ENCODE data around the gene EIF5AL1. TPM values are rescaled to one million over a fixed set of nuclear protein-coding genes. Genes with fewer than 3 reads are reported as not detected.

Gene EIF5AL1
- total RNA-seq, 1 experiment from 2014 or later: 0.39 TPM

- H3K14ac ChIP-seq (ENCODE audit: insufficient read depth, low read length): no peak within 1 kb of the TSS
- no peaks in the 10 kb centered on the region for H3K79me2 ChIP-seq (ENCODE audit: insufficient read depth, low read length)
- no peaks in the 10 kb centered on the region for H3K79me1 ChIP-seq (ENCODE audit: insufficient read depth, low read depth, low read length, poor library complexity, severe bottlenecking)
- H3K23ac ChIP-seq (ENCODE audit: insufficient read length, low read depth, low read length): no peak within 1 kb of the TSS
- H3T11ph ChIP-seq (ENCODE audit: low read length): no peak within 1 kb of the TSS
- no peak for DNase-seq
- Mint-ChIP-seq H3K27ac (no peak within 1 kb of the TSS; a peak in 1 of 7 replicates), H3K4me3 (no peak within 1 kb of the TSS; a peak in 1 of 5 replicates), H3K4me1 (peaks cover 8 to 9% of the 10 kb centered on the region in 2 experiments), H3K27me3 (ENCODE audit: low read depth) (peaks cover 22% of the 10 kb centered on the region), H3K36me3 (ENCODE audit: insufficient read depth in 1 of 3, low read depth in 3 of 3) (no peaks in the 10 kb centered on the region), H3K9me3 (no peaks in the 10 kb centered on the region; a peak in 1 of 5 replicates)
- no peak within 1 kb of the TSS for H2BK20ac ChIP-seq (ENCODE audit: low read depth, low read length, poor library complexity, severe bottlenecking)
- no peak for TF ChIP-seq CTCF (conservative IDR thresholded peaks at IDR 0.05)
- no peak within 1 kb of the TSS for H2AFZ ChIP-seq (ENCODE audit: low read length)
- H4K8ac ChIP-seq (replicated peaks; ENCODE audit: insufficient read length, low read depth, low read length): no peak within 1 kb of the TSS
- H2BK5ac ChIP-seq (ENCODE audit: insufficient read length, low read length): no peak within 1 kb of the TSS
- H3K27me3 ChIP-seq (ENCODE audit: insufficient read depth, low read length): no peaks in the 10 kb centered on the region
- no peaks in the 10 kb centered on the region for H3K23me2 ChIP-seq (ENCODE audit: insufficient read length, low read depth, low read length, poor library complexity, severe bottlenecking)
- H2BK15ac ChIP-seq (ENCODE audit: low read depth, low read length): no peak within 1 kb of the TSS
- no peak within 1 kb of the TSS for H2BK12ac ChIP-seq (ENCODE audit: insufficient read length, low read depth, low read length)
- no peak within 1 kb of the TSS for H2AK5ac ChIP-seq (ENCODE audit: insufficient read length, low read length)
- no peak within 1 kb of the TSS for H3K56ac ChIP-seq (ENCODE audit: insufficient read length, low read depth, low read length)
- H3K9me3 ChIP-seq (ENCODE audit: control insufficient read depth, low read depth, low read length): no peaks in the 10 kb centered on the region
- H3K4me2 ChIP-seq (ENCODE audit: insufficient read depth, insufficient read length, low read length): no peak within 1 kb of the TSS
- no peak within 1 kb of the TSS for H3K4ac ChIP-seq (ENCODE audit: low read depth, low read length)
- H2BK120ac ChIP-seq (ENCODE audit: low read depth, low read length, poor library complexity, severe bottlenecking): no peak within 1 kb of the TSS
- no peak within 1 kb of the TSS for H3K18ac ChIP-seq (ENCODE audit: insufficient read length, low read depth, low read length)
- H3K9ac ChIP-seq (ENCODE audit: extremely low read depth, insufficient read length, low read length): no peak within 1 kb of the TSS
- no CpG with 5 or more reads among the region's 1 CpG for WGBS (ENCODE audit: extremely low coverage, insufficient read length, low lambda C conversion rate)
- no peak within 1 kb of the TSS for H4K91ac ChIP-seq (ENCODE audit: insufficient read length, low read depth, low read length)
- H3K27ac ChIP-seq (ENCODE audit: insufficient read length, low read depth, low read length): no peak within 1 kb of the TSS
- H4K20me1 ChIP-seq (ENCODE audit: control insufficient read depth, insufficient read depth, insufficient read length): no peaks in the 10 kb centered on the region
- H3K4me1 ChIP-seq (ENCODE audit: insufficient read depth, low read length): no peaks in the 10 kb centered on the region
- H4K5ac ChIP-seq (ENCODE audit: insufficient read length, low read depth, low read length): no peak within 1 kb of the TSS
These were observed 47.9 kb downstream of the EIF5AL1 start, which contains the start of gene SFTPA2 for GRCh38 chr10:79560160-79560709. Gene SFTPA2, minus strand, starts transcription at chr10:79560407. Its CDS starts 924 bp downstream, at chr10:79559483.
